ENCODE measurements around the gene RASL10B.

Gene RASL10B

DNA sequence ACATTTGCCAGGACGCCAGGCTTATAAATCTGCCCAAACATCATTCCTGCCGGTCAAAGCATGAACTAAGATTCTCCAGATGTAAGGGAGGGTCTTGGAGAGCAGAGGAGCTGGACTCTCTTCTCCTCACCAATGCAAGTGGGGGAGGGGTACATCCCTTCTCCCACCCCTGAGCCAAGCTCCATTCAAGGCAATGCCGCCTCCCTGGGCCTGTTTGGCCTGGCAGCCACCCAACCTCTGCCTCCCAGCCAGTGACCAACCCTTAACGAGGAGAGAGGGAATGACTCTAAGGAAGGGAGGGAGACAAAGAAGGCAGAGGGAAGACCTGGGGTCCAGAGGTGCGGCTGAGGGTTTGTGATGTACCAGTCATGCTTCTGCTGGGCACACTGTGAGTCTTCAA is 43.1 kb downstream of the RASL10B start:
- TF ChIP-seq, protein P1, sequence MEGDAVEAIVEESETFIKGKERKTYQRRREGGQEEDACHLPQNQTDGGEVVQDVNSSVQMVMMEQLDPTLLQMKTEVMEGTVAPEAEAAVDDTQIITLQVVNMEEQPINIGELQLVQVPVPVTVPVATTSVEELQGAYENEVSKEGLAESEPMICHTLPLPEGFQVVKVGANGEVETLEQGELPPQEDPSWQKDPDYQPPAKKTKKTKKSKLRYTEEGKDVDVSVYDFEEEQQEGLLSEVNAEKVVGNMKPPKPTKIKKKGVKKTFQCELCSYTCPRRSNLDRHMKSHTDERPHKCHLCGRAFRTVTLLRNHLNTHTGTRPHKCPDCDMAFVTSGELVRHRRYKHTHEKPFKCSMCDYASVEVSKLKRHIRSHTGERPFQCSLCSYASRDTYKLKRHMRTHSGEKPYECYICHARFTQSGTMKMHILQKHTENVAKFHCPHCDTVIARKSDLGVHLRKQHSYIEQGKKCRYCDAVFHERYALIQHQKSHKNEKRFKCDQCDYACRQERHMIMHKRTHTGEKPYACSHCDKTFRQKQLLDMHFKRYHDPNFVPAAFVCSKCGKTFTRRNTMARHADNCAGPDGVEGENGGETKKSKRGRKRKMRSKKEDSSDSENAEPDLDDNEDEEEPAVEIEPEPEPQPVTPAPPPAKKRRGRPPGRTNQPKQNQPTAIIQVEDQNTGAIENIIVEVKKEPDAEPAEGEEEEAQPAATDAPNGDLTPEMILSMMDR (IDR thresholded peaks at IDR 0.05; ENCODE audit: low read depth, low read length, missing control alignments), result no peak
- no peak overlapping the region for H3K4me3 ChIP-seq (ENCODE audit: low read depth, low read length)
- peak; percentile 37 for DNase-seq (ENCODE audit: low read depth)
- in situ Hi-C loops (cut with HindIII; ENCODE audit: low sequenced_read_pairs), result no loop called here

DNA sequence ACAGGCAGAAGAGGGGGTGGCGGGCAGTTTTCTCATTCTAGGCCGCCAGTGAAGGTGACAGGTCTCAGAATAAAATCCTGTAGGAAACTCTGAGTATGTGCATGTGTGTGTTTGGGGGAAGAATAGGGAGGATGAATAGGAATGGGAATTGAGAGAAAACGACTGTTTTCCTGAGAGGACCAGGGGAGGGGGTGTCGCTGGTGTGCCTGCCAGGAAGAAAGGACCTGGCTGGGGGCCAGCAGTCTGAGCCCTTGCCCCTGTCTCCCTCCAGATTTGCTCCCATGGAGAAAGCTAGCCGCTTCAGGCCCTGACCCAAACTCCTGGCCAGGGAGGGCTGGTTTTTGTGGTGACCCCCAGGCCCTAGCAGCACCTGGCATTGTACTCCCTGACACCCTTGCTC is 43.6 kb downstream of the RASL10B start:
- no peak overlapping the region for H3K4me3 ChIP-seq (ENCODE audit: low read depth, low read length)
- in situ Hi-C loops (cut with HindIII; ENCODE audit: low sequenced_read_pairs), result no loop called here
- no peak for DNase-seq (ENCODE audit: low read depth)
- TF ChIP-seq, protein P1 (IDR thresholded peaks at IDR 0.05; ENCODE audit: low read depth, low read length, missing control alignments), result no peak

DNA sequence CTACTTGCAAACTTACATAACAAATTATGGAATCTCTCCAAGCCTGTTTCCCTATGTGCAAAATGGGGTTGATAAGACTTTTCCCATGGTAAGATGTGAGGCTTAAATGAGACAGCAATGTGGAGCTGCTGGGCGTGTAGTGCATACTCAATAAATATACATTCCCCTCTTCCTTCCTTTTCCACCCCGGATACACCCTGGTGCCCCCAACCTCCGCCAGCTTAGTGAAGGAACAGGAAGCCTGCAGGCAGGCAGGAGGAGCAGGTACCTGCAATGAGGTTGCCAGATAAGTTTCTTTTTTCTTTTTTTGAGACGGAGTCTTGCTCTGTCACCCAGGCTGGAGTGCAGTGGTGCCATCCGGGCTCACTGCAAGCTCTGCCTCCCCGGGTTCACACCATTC is 44.1 kb downstream of the RASL10B start:
- no peak for DNase-seq (ENCODE audit: low read depth)
- TF ChIP-seq, protein P1 (IDR thresholded peaks at IDR 0.05; ENCODE audit: low read depth, low read length, missing control alignments), result no peak
- no peak overlapping the region for H3K4me3 ChIP-seq (ENCODE audit: low read depth, low read length)
- in situ Hi-C loops (cut with HindIII; ENCODE audit: low sequenced_read_pairs), result no loop called here

DNA sequence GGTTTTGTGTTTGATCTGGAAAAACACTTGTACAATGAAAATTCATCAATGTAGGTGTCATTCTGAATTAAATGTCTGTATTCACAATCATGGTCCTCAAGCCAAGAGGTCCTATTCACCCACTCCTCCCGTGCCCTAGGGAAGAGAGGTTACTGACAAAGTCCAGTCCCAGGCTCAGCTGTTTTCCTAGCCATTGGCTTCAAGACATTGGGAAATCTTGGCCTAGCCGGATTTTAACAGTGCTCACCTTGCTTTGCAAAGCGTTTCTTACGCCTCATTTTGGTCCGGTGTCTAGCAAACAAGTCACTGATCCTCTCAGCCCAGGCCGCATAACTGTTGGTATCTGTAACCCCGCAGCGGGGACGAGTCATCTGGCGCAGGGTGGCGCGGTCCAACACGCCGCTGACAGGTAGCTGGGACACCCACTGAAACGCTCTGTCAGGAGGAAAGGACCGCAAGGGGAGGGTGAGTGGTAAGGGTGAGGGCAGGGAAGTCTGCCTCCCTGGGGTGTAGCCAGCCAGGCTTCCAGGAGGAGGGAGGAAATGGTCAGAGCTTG is 47.3 kb downstream of the RASL10B start:
- H3K4me3 ChIP-seq (ENCODE audit: low read depth, low read length), result no peak overlapping the region
- in situ Hi-C loops (cut with HindIII; ENCODE audit: low sequenced_read_pairs), result no loop called here
- TF ChIP-seq, protein P1 (IDR thresholded peaks at IDR 0.05; ENCODE audit: low read depth, low read length, missing control alignments), result no peak
- no peak for DNase-seq (ENCODE audit: low read depth)

DNA sequence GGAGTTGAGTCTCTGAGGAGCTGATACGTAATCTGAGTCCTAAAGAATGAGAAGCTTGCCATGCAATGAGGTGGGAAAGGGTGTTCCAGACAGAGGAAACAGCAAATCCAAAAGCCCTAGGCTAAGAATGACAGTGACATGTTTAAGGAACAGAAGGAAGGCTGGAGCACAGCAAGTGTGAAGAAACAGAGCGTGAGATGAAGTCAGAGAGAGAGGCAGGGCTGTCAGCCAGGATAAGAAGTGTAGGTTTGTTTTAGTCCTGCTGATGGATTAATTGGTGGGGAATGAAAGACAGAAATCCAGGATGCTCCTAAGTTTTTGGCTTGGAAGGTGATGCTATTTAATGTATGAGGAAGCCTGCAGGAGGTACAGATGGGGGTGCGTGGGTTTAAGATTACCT is 49.5 kb downstream of the RASL10B start:
- TF ChIP-seq, protein P1 (IDR thresholded peaks at IDR 0.05; ENCODE audit: low read depth, low read length, missing control alignments), result no peak
- DNase-seq (ENCODE audit: low read depth), result no peak
- H3K4me3 ChIP-seq (ENCODE audit: low read depth, low read length), result no peak overlapping the region
- in situ Hi-C loops (cut with HindIII; ENCODE audit: low sequenced_read_pairs), result no loop called here

DNA sequence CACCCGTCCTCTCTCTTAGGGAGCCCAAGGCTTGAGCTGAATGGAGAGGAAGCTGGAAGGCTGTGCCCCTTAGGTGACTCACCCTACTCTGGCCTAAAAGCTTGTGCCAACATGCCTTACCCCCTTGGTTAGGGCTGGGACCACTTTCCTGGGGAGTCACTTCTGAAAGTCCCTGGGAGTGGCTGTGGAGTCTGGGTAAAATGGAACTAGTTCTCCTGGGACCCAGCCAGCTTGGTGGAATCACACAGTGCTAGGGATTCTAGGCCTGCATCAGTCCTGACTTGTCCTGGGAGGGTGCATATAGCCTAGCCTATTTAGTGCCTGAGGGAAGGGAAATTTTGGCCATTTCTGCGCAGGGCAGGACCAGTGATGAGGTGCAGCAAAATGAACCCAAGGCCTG is 53.5 kb downstream of the RASL10B start:
- in situ Hi-C loops (cut with HindIII; ENCODE audit: low sequenced_read_pairs), result no loop called here
- no peak for DNase-seq (ENCODE audit: low read depth)
- no peak overlapping the region for H3K4me3 ChIP-seq (ENCODE audit: low read depth, low read length)
- TF ChIP-seq, protein P1 (IDR thresholded peaks at IDR 0.05; ENCODE audit: low read depth, low read length, missing control alignments), result no peak
